HepG2 (cell line): ENCODE measurements around the gene TUFM. TPM values are rescaled to one million over a fixed set of nuclear protein-coding genes. Genes with fewer than 3 reads are reported as not detected.

Experiments used
- ARID2 ChIP-seq: sonication (generic); formaldehyde crosslinking; IDR thresholded peaks from 2 replicates; pipeline ENCODE4 v1.8.1; 2022; ENCODE audit warnings: mild to moderate bottlenecking, missing genetic modification reagents, borderline replicate concordance
- ELF4 ChIP-seq: sonication (generic); formaldehyde crosslinking; IDR thresholded peaks from 2 replicates; pipeline ENCODE4 v1.5.0; 2020; ENCODE audit warnings: missing genetic modification reagents, mild to moderate bottlenecking, moderate library complexity, borderline replicate concordance
- GTF3A ChIP-seq: sonication (generic); formaldehyde crosslinking; conservative IDR thresholded peaks from 2 replicates; pipeline ENCODE4 v1.4.0; 2020; ENCODE audit warnings: mild to moderate bottlenecking, missing genetic modification reagents
- HDAC1 ChIP-seq: sonication (generic); formaldehyde crosslinking; IDR thresholded peaks from 2 replicates; pipeline ENCODE4 v1.5.1; 2020; ENCODE audit warnings: mild to moderate bottlenecking, missing genetic modification reagents
- KAT8 ChIP-seq: IDR thresholded peaks from 2 replicates; pipeline ENCODE4 v1.6.1; 2016; ENCODE audit warnings: missing genetic modification reagents, missing compliant biosample characterization
- PLSCR1 ChIP-seq: sonication (generic); formaldehyde crosslinking; IDR thresholded peaks from 2 replicates; pipeline ENCODE4 v1.5.0; 2020; ENCODE audit warnings: missing genetic modification reagents, mild to moderate bottlenecking, borderline replicate concordance
- RBM39 ChIP-seq: fragments of 200-400 bp; formaldehyde crosslinking; IDR thresholded peaks from one replicate; pipeline ENCODE4 v1.6.1; 2018; ENCODE audit warnings: antibody characterized with exemption, mild to moderate bottlenecking, low read depth, low read length; ENCODE audit not compliant: poor library complexity, severe bottlenecking
- SMAD3 ChIP-seq: sonication (generic); formaldehyde crosslinking; IDR thresholded peaks from 2 replicates; pipeline ENCODE4 v1.4.0; 2020; ENCODE audit warnings: missing genetic modification reagents
- SUZ12 ChIP-seq: fragments of 150-350 bp; IDR thresholded peaks from 2 replicates; pipeline ENCODE4 v1.6.1; 2014; ENCODE audit warnings: low read depth, low read length
- TIGD3 ChIP-seq: sonication (generic); formaldehyde crosslinking; IDR thresholded peaks from 2 replicates; pipeline ENCODE4 v1.5.1; 2020; ENCODE audit warnings: mild to moderate bottlenecking, missing genetic modification reagents, borderline replicate concordance
- UBTF ChIP-seq: sonication (generic); formaldehyde crosslinking; IDR thresholded peaks from 2 replicates; pipeline ENCODE4 v1.4.0; 2020; ENCODE audit warnings: mild to moderate bottlenecking, missing genetic modification reagents
- ZBTB21 ChIP-seq: sonication (generic); formaldehyde crosslinking; IDR thresholded peaks from 2 replicates; pipeline ENCODE4 v1.4.0; 2020; ENCODE audit warnings: missing genetic modification reagents
- ZNF280D ChIP-seq: sonication (generic); formaldehyde crosslinking; IDR thresholded peaks from 2 replicates; pipeline ENCODE4 v1.5.1; 2020; ENCODE audit warnings: mild to moderate bottlenecking, missing genetic modification reagents
- ZNF326 ChIP-seq: sonication (generic); formaldehyde crosslinking; IDR thresholded peaks from 2 replicates; pipeline ENCODE4 v1.4.0; 2020; ENCODE audit warnings: missing genetic modification reagents, borderline replicate concordance
- ZNF33A ChIP-seq: sonication (generic); formaldehyde crosslinking; IDR thresholded peaks from 2 replicates; pipeline ENCODE4 v1.5.1; 2020; ENCODE audit warnings: missing genetic modification reagents, mild to moderate bottlenecking, moderate library complexity, borderline replicate concordance
- ZNF530 ChIP-seq: sonication (generic); formaldehyde crosslinking; IDR thresholded peaks from 2 replicates; pipeline ENCODE4 v1.5.0; 2020; ENCODE audit warnings: low read depth, mild to moderate bottlenecking, missing genetic modification reagents
- ZNF775 ChIP-seq: sonication (generic); formaldehyde crosslinking; IDR thresholded peaks from 2 replicates; pipeline ENCODE4 v1.4.0; 2020; ENCODE audit warnings: missing genetic modification reagents, mild to moderate bottlenecking, moderate library complexity, borderline replicate concordance
- ZNF800 ChIP-seq: sonication (generic); formaldehyde crosslinking; IDR thresholded peaks from 2 replicates; pipeline ENCODE4 v1.4.0; 2020; ENCODE audit warnings: missing genetic modification reagents
- ZZZ3 ChIP-seq: sonication (generic); formaldehyde crosslinking; IDR thresholded peaks from 2 replicates; pipeline ENCODE4 v1.4.0; 2020; ENCODE audit warnings: missing genetic modification reagents, mild to moderate bottlenecking, borderline replicate concordance
- polyA plus RNA-seq, 8 experiments: library from polyadenylated mRNA; depleted of rRNA in 3 of 8; stranded (reverse) in 7 of 8; unstranded in 1 of 8; fragments of >200 nt; fragmentation: Illumina TruSeq in 4 of 8; extraction: Trizol in 4 of 8; gene quantifications; 2 replicates each; pipeline versions ENCODE4 v1.2.1 to v1.2.3, GENCODE V29; 2011 to 2016; ENCODE audit warnings: low read depth in 4 of 8, missing spikeins in 1 of 8, mixed read lengths in 1 of 8; ENCODE audit not compliant: insufficient read depth in 1 of 8
- total RNA-seq, 5 experiments: library from RNA; depleted of rRNA; stranded (reverse); fragments of >200 nt; fragmentation: Illumina TruSeq; extraction: Trizol; gene quantifications; 2 replicates each; pipeline ENCODE4 v1.2.3, GENCODE V29; 2016; ENCODE audit warnings: low read depth in 1 of 5

The TUFM gene
- total and polyA plus RNA-seq, 2 of the 13 experiments (the other 11 are each of a cell fraction or from before 2014, with no cell fraction given), result 206 to 298 TPM

- TF ChIP-seq KAT8 (CRISPR knock-in tag) (peak; percentile 98), ELF4 (peak; percentile 84; the same call in 1 of the 2 replicates), TIGD3 (no peak), ARID2 (CRISPR knock-in tag) (peak; percentile 37; the same call in 1 of the 2 replicates), GTF3A (CRISPR knock-in tag) (peak; percentile 68; the same call in 1 of the 2 replicates), HDAC1 (CRISPR knock-in tag) (peak; percentile 96), PLSCR1 (no peak), UBTF (peak; percentile 75), ZNF33A (CRISPR knock-in tag) (no peak), ZNF800 (CRISPR knock-in tag) (peak; percentile 70), RBM39 (peak; percentile 88), ZBTB21 (CRISPR knock-in tag) (no peak), ZNF775 (no peak), SMAD3 (CRISPR knock-in tag) (peak; percentile 88), ZZZ3 (CRISPR knock-in tag) (peak; percentile 100), SUZ12 (no peak), ZNF326 (peak; percentile 100), ZNF530 (CRISPR knock-in tag) (peak; percentile 14; the same call in 1 of the 2 replicates), ZNF280D (CRISPR knock-in tag) (no peak)
Measured at GRCh38 chr16:28822520-28823290, 23.4 kb downstream of the TUFM start, which contains the start of gene ATXN2L (continued).
